Measurements from ENCODE around the gene STXBP6. TPM values are rescaled to one million over a fixed set of nuclear protein-coding genes. Genes with fewer than 3 reads are reported as not detected.

The STXBP6 gene
- total and polyA plus RNA-seq, 2 experiments from 2014 or later = 19.7 to 29.0 TPM

- TF ChIP-seq, protein P1, sequence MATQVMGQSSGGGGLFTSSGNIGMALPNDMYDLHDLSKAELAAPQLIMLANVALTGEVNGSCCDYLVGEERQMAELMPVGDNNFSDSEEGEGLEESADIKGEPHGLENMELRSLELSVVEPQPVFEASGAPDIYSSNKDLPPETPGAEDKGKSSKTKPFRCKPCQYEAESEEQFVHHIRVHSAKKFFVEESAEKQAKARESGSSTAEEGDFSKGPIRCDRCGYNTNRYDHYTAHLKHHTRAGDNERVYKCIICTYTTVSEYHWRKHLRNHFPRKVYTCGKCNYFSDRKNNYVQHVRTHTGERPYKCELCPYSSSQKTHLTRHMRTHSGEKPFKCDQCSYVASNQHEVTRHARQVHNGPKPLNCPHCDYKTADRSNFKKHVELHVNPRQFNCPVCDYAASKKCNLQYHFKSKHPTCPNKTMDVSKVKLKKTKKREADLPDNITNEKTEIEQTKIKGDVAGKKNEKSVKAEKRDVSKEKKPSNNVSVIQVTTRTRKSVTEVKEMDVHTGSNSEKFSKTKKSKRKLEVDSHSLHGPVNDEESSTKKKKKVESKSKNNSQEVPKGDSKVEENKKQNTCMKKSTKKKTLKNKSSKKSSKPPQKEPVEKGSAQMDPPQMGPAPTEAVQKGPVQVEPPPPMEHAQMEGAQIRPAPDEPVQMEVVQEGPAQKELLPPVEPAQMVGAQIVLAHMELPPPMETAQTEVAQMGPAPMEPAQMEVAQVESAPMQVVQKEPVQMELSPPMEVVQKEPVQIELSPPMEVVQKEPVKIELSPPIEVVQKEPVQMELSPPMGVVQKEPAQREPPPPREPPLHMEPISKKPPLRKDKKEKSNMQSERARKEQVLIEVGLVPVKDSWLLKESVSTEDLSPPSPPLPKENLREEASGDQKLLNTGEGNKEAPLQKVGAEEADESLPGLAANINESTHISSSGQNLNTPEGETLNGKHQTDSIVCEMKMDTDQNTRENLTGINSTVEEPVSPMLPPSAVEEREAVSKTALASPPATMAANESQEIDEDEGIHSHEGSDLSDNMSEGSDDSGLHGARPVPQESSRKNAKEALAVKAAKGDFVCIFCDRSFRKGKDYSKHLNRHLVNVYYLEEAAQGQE (IDR thresholded peaks at IDR 0.05; ENCODE audit: unreplicated experiment) = no peak
- TF ChIP-seq, protein P2, sequence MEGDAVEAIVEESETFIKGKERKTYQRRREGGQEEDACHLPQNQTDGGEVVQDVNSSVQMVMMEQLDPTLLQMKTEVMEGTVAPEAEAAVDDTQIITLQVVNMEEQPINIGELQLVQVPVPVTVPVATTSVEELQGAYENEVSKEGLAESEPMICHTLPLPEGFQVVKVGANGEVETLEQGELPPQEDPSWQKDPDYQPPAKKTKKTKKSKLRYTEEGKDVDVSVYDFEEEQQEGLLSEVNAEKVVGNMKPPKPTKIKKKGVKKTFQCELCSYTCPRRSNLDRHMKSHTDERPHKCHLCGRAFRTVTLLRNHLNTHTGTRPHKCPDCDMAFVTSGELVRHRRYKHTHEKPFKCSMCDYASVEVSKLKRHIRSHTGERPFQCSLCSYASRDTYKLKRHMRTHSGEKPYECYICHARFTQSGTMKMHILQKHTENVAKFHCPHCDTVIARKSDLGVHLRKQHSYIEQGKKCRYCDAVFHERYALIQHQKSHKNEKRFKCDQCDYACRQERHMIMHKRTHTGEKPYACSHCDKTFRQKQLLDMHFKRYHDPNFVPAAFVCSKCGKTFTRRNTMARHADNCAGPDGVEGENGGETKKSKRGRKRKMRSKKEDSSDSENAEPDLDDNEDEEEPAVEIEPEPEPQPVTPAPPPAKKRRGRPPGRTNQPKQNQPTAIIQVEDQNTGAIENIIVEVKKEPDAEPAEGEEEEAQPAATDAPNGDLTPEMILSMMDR (conservative IDR thresholded peaks at IDR 0.05; ENCODE audit: low read depth in 2 of 2) = no peak
- TF ChIP-seq ZNF114 (CRISPR knock-in tag; IDR thresholded peaks at IDR 0.05) = no peak
- no peak for TF ChIP-seq EZH2phosphoT487 (IDR thresholded peaks at IDR 0.05; ENCODE audit: unreplicated experiment)
- TF ChIP-seq CREB1 (CRISPR knock-in tag; IDR thresholded peaks at IDR 0.05; ENCODE audit: low read depth) = no peak
- no peak for TF ChIP-seq NANOG (IDR thresholded peaks at IDR 0.05; ENCODE audit: borderline replicate concordance)
- no peak for TF ChIP-seq EZH2 (IDR thresholded peaks at IDR 0.05; ENCODE audit: low read depth, unreplicated experiment)
- TF ChIP-seq STAT1 (IDR thresholded peaks at IDR 0.05; ENCODE audit: unreplicated experiment) = no peak
- TF ChIP-seq JUNB (IDR thresholded peaks at IDR 0.05; ENCODE audit: unreplicated experiment) = no peak
- TF ChIP-seq ZNF331 (CRISPR knock-in tag; IDR thresholded peaks at IDR 0.05; ENCODE audit: low read depth) = no peak
- TF ChIP-seq, protein P3, sequence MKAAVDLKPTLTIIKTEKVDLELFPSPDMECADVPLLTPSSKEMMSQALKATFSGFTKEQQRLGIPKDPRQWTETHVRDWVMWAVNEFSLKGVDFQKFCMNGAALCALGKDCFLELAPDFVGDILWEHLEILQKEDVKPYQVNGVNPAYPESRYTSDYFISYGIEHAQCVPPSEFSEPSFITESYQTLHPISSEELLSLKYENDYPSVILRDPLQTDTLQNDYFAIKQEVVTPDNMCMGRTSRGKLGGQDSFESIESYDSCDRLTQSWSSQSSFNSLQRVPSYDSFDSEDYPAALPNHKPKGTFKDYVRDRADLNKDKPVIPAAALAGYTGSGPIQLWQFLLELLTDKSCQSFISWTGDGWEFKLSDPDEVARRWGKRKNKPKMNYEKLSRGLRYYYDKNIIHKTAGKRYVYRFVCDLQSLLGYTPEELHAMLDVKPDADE (IDR thresholded peaks at IDR 0.05) = no peak
These were observed 264.2 kb downstream of the STXBP6 start (continued) for GRCh38 chr14:24785698-24786097.

GRCh38 chr14:24784981-24785380 is 265.0 kb downstream of the STXBP6 start:
- no peaks in the 10 kb centered on the region for H3K36me3 Mint-ChIP-seq (ENCODE audit: low read depth)
- Histone ChIP-seq H3K4me2 (no peak overlapping the region), H3K36me3 (ENCODE audit: insufficient read depth) (no peaks in the 10 kb centered on the region), H3K79me2 (replicated peaks; ENCODE audit: insufficient read depth) (no peaks in the 10 kb centered on the region), H3F3A (replicated peaks; ENCODE audit: low read depth) (no peaks in the 10 kb centered on the region), H4K20me1 (replicated peaks; ENCODE audit: insufficient read depth) (no peaks in the 10 kb centered on the region), H3K9me2 (ENCODE audit: insufficient read depth) (peaks cover 23% of the 10 kb centered on the region), H2AFZ (no peak overlapping the region), H3K27ac (ENCODE audit: low read depth) (no peak overlapping the region), H3K27me3 (ENCODE audit: insufficient read depth) (no peaks in the 10 kb centered on the region), H3K4me3 (no peak overlapping the region), H3K4me1 (ENCODE audit: insufficient read depth) (no peaks in the 10 kb centered on the region)
- TF ChIP-seq JUNB (IDR thresholded peaks at IDR 0.05; ENCODE audit: unreplicated experiment) (no peak), NANOG (IDR thresholded peaks at IDR 0.05; ENCODE audit: borderline replicate concordance) (no peak), CREB1 (CRISPR knock-in tag; IDR thresholded peaks at IDR 0.05; ENCODE audit: low read depth) (no peak), STAT1 (IDR thresholded peaks at IDR 0.05; ENCODE audit: unreplicated experiment) (no peak), EZH2 (IDR thresholded peaks at IDR 0.05; ENCODE audit: low read depth, unreplicated experiment) (no peak)
- TF ChIP-seq, protein P1 (IDR thresholded peaks at IDR 0.05; ENCODE audit: unreplicated experiment) = no peak
- TF ChIP-seq, protein P3 (IDR thresholded peaks at IDR 0.05) = no peak
- DNase-seq (ENCODE audit: low spot score) = no peak
- no peak overlapping the region for H3K27ac Mint-ChIP-seq
- H3K27me3 Mint-ChIP-seq (ENCODE audit: insufficient read depth, low read depth, poor library complexity) = no peaks in the 10 kb centered on the region
- no peaks in the 10 kb centered on the region for H3K4me1 Mint-ChIP-seq
- H3K9me3 Mint-ChIP-seq = no peaks in the 10 kb centered on the region
- no peak overlapping the region for H3K4me3 Mint-ChIP-seq
- ATAC-seq = no peak

All from GM23338 (cell line).